Measurements from ENCODE around the gene SPTB.

DNA sequence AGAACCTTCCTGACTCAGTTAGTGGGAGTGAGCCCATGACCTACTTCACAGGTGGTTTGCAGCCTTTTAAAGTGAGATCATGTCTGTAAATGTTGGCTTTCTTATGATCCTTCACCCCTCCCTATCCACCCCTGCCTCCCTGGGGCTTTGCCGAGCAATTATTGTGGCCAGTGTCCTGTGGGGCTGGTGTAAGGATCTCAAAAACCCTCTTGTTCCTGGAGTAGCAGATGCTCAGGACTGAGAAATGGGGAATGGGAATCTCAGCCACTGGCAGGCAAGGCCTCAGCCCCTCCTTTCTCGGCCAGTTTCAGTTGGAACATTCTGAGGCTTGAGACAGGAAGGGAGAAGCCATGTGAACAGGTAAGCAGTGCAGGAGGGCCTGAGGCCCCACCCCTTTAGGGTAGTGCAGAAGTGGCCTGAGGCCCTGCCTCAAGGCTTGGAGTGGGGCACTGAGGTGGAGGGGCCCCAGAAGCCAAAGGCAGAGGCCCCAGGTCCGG is 121.6 kb downstream of the SPTB start:
- TF ChIP-seq, protein P1, sequence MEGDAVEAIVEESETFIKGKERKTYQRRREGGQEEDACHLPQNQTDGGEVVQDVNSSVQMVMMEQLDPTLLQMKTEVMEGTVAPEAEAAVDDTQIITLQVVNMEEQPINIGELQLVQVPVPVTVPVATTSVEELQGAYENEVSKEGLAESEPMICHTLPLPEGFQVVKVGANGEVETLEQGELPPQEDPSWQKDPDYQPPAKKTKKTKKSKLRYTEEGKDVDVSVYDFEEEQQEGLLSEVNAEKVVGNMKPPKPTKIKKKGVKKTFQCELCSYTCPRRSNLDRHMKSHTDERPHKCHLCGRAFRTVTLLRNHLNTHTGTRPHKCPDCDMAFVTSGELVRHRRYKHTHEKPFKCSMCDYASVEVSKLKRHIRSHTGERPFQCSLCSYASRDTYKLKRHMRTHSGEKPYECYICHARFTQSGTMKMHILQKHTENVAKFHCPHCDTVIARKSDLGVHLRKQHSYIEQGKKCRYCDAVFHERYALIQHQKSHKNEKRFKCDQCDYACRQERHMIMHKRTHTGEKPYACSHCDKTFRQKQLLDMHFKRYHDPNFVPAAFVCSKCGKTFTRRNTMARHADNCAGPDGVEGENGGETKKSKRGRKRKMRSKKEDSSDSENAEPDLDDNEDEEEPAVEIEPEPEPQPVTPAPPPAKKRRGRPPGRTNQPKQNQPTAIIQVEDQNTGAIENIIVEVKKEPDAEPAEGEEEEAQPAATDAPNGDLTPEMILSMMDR (IDR thresholded peaks at IDR 0.05): no peak
- TF ChIP-seq ZFX (IDR thresholded peaks at IDR 0.05; ENCODE audit: borderline replicate concordance): no peak
